HepG2 (cell line): Measurements from ENCODE around the gene KAT6B. TPM values are rescaled to one million over a fixed set of nuclear protein-coding genes. Genes with fewer than 3 reads are reported as not detected.

Experiments
- ATAC-seq: fragments of 200-7000 bp; cut with Tn5 transposase; 3 replicates; pipeline ENCODE4 v1.9.1; 2020; ENCODE audit warnings: mild to moderate bottlenecking, moderate library complexity
- BruUV-seq: library from RNA; stranded (reverse); fragments of 400-500 nt; replicated peaks from 2 replicates; lab custom pipeline; 2021; lab: Mats Ljungman, UMichigan
- CTCF ChIA-PET: fragments of 300-600 bp; formaldehyde crosslinking; extraction: SDS; loops from one replicate; lab custom pipeline; 2021; ENCODE audit warnings: low total read pairs, inconsistent platforms, low intra/inter-chr PET ratio; lab: Yijun Ruan, JAX
- POLR2A ChIA-PET: fragments of 350-600 bp; sonication (Branson Sonifier 250); formaldehyde crosslinking; loops from one replicate; lab custom pipeline; 2020; ENCODE audit warnings: antibody characterized with exemption, inconsistent platforms; lab: Yijun Ruan, JAX
- DNase-seq: peaks from one replicate; pipeline ENCODE4 v3.0.0-alpha.2; 2015; ENCODE audit warnings: low spot score
- FAIRE-seq: peaks from 3 replicates; lab custom pipeline; 2011; peaks lifted over from hg19 to GRCh38; lab: Jason Lieb, UNC
- H2AFZ ChIP-seq: one replicate; pipeline ENCODE4 v1.6.1; 2011; ENCODE audit warnings: low read length, inconsistent platforms
- H3K27ac ChIP-seq: fragments of 300-600 bp; 3 replicates; pipeline ENCODE4 v1.8.0; 2011; ENCODE audit warnings: mixed run types, mild to moderate bottlenecking, mixed read lengths, low read length, inconsistent platforms; ENCODE audit not compliant: insufficient read depth; ENCODE audit errors: extremely low read length
- H3K27me3 ChIP-seq, 2 experiments: fragments of 200-600 bp in 1 of 2; 2 replicates in 1 of 2; 3 replicates in 1 of 2; pipeline versions ENCODE4 v1.6.0 to v1.8.0; 2011; ENCODE audit warnings: low read length in 2 of 2, mild to moderate bottlenecking in 2 of 2, moderate library complexity in 2 of 2, inconsistent platforms in 1 of 2; ENCODE audit not compliant: insufficient read depth in 2 of 2, control insufficient read depth in 1 of 2
- H3K36me3 ChIP-seq, 2 experiments: fragments of 200-600 bp in 1 of 2; replicated peaks in 1 of 2; 2 replicates in 1 of 2; 3 replicates in 1 of 2; pipeline versions ENCODE4 v1.5.1 to v1.8.0; 2011; ENCODE audit warnings: low read length in 2 of 2, inconsistent platforms in 1 of 2; ENCODE audit not compliant: insufficient read depth in 2 of 2, control insufficient read depth in 1 of 2
- H3K4me1 ChIP-seq: 2 replicates; pipeline ENCODE4 v1.5.1; 2012; ENCODE audit warnings: low read length, inconsistent platforms; ENCODE audit not compliant: insufficient read depth
- H3K4me2 ChIP-seq: 2 replicates; pipeline ENCODE4 v1.6.0; 2011; ENCODE audit warnings: low read depth, low read length, inconsistent platforms
- H3K4me3 ChIP-seq, 3 experiments: fragments of 200-600 bp in 1 of 3; sonication (generic), shearing (Covaris generic) in 1 of 3; replicated peaks in 1 of 3; 2 replicates each; pipeline ENCODE4 v1.5.1; 2011 to 2016; ENCODE audit warnings: low read length in 3 of 3, inconsistent platforms in 2 of 3, low read depth in 2 of 3, mild to moderate bottlenecking in 2 of 3, control low read depth in 1 of 3, mixed read lengths in 1 of 3; ENCODE audit not compliant: insufficient read depth in 1 of 3
- H3K79me2 ChIP-seq: one replicate; pipeline ENCODE4 v1.6.1; 2011; ENCODE audit warnings: low read length, inconsistent platforms; ENCODE audit not compliant: insufficient read depth
- H3K9ac ChIP-seq: 2 replicates; pipeline ENCODE4 v1.6.0; 2011; ENCODE audit warnings: mild to moderate bottlenecking, low read depth, low read length, inconsistent platforms; ENCODE audit not compliant: insufficient read depth
- H3K9me3 ChIP-seq: 2 replicates; pipeline ENCODE4 v1.5.1; 2012; ENCODE audit warnings: mild to moderate bottlenecking, low read length
- H4K20me1 ChIP-seq: 2 replicates; pipeline ENCODE4 v1.6.0; 2011; ENCODE audit warnings: inconsistent platforms, mild to moderate bottlenecking, low read length, moderate library complexity; ENCODE audit not compliant: insufficient read depth
- ATF7 ChIP-seq, 2 experiments: fragments of 450-650 bp in 1 of 2; sonication (generic) in 1 of 2; formaldehyde crosslinking in 1 of 2; IDR thresholded peaks; 2 replicates each; pipeline versions ENCODE4 v1.4.0 to v1.6.1; 2016 to 2020; ENCODE audit warnings: antibody characterized with exemption in 1 of 2, mild to moderate bottlenecking in 1 of 2, missing genetic modification reagents in 1 of 2
- DNMT3B ChIP-seq: conservative IDR thresholded peaks from 2 replicates; pipeline ENCODE4 v1.6.1; 2016; ENCODE audit warnings: missing biosample characterization, control low read depth
- KMT2A ChIP-seq: sonication (generic); formaldehyde crosslinking; IDR thresholded peaks from 2 replicates; pipeline ENCODE4 v1.4.0; 2020; ENCODE audit warnings: missing genetic modification reagents
- SAP130 ChIP-seq: IDR thresholded peaks from 2 replicates; pipeline ENCODE4 v1.6.1; 2016; ENCODE audit warnings: low read depth
- SP1 ChIP-seq, 2 experiments: fragments of 450-650 bp in 1 of 2; sonication (generic) in 1 of 2; formaldehyde crosslinking in 1 of 2; IDR thresholded peaks; 2 replicates each; pipeline versions ENCODE4 v1.4.0 to v1.6.1; 2016 to 2020; ENCODE audit warnings: missing genetic modification reagents in 1 of 2
- SPEN ChIP-seq: sonication (generic); formaldehyde crosslinking; IDR thresholded peaks from 2 replicates; pipeline ENCODE4 v1.5.1; 2020; ENCODE audit warnings: low read depth, mild to moderate bottlenecking, missing genetic modification reagents
- TOE1 ChIP-seq: sonication (generic); formaldehyde crosslinking; IDR thresholded peaks from 2 replicates; pipeline ENCODE4 v1.4.0; 2020; ENCODE audit warnings: mild to moderate bottlenecking, missing genetic modification reagents
- XBP1 ChIP-seq: sonication (generic); formaldehyde crosslinking; IDR thresholded peaks from 2 replicates; pipeline ENCODE4 v1.5.0; 2020; ENCODE audit warnings: missing genetic modification reagents
- ZNF136 ChIP-seq: sonication (generic); formaldehyde crosslinking; IDR thresholded peaks from 2 replicates; pipeline ENCODE4 v1.8.1; 2022; ENCODE audit warnings: low read depth, mild to moderate bottlenecking, moderate library complexity, missing genetic modification reagents
- ZNF296 ChIP-seq: sonication (generic); formaldehyde crosslinking; conservative IDR thresholded peaks from 2 replicates; pipeline ENCODE4 v1.5.0; 2020; ENCODE audit warnings: mild to moderate bottlenecking, missing genetic modification reagents
- ZNF350 ChIP-seq: sonication (generic); formaldehyde crosslinking; IDR thresholded peaks from 2 replicates; pipeline ENCODE4 v1.4.0; 2020; ENCODE audit warnings: mild to moderate bottlenecking, low read depth, missing genetic modification reagents, borderline replicate concordance
- ZNF605 ChIP-seq: sonication (generic); formaldehyde crosslinking; IDR thresholded peaks from 2 replicates; pipeline ENCODE4 v1.8.0; 2022; ENCODE audit warnings: mild to moderate bottlenecking, missing genetic modification reagents
- WGBS: methylation state at CpG from one replicate; pipeline ENCODE4 v1.1.6; 2017; ENCODE audit warnings: low lambda C conversion rate; 5-methylcytosine and 5-hydroxymethylcytosine counted together
- in situ Hi-C: cut with HindIII; loops from 2 replicates; pipeline ENCODE4 v1.10.0; 2017; ENCODE audit warnings: low pct_unique_long_range_greater_than_20kb; ENCODE audit not compliant: extremely low pct_ligation_motif_present
- intact Hi-C: fragments of 100-400 bp; cut with micrococcal nuclease; formaldehyde crosslinking; loops from one replicate; pipeline ENCODE4 v1.10.0; 2022; ENCODE audit not compliant: unreplicated experiment
- polyA plus RNA-seq, 8 experiments: library from polyadenylated mRNA; depleted of rRNA in 3 of 8; stranded (reverse) in 7 of 8; unstranded in 1 of 8; fragments of >200 nt; fragmentation: Illumina TruSeq in 4 of 8; extraction: Trizol in 4 of 8; gene quantifications; 2 replicates each; pipeline versions ENCODE4 v1.2.1 to v1.2.3, GENCODE V29; 2011 to 2016; ENCODE audit warnings: low read depth in 4 of 8, missing spikeins in 1 of 8, mixed read lengths in 1 of 8; ENCODE audit not compliant: insufficient read depth in 1 of 8
- total RNA-seq, 5 experiments: library from RNA; depleted of rRNA; stranded (reverse); fragments of >200 nt; fragmentation: Illumina TruSeq; extraction: Trizol; gene quantifications; 2 replicates each; pipeline ENCODE4 v1.2.3, GENCODE V29; 2016; ENCODE audit warnings: low read depth in 1 of 5
- TF ChIP-seq, protein P1 (sequence below): sonication (generic); formaldehyde crosslinking; conservative IDR thresholded peaks from 2 replicates; pipeline ENCODE4 v1.8.0; 2022; ENCODE audit warnings: low read depth, missing genetic modification reagents
- TF ChIP-seq, protein P2 (sequence below): sonication (generic); formaldehyde crosslinking; IDR thresholded peaks from 2 replicates; pipeline ENCODE4 v1.5.0; 2020; ENCODE audit warnings: missing genetic modification reagents
- TF ChIP-seq, protein P3 (sequence below): sonication (generic); formaldehyde crosslinking; IDR thresholded peaks from one replicate; pipeline ENCODE4 v1.5.1; 2020; ENCODE audit warnings: mild to moderate bottlenecking, missing genetic modification reagents; ENCODE audit errors: not compliant biosample characterization

The KAT6B gene
- total and polyA plus RNA-seq, 2 of the 13 experiments (the other 11 are each of a cell fraction or from before 2014, with no cell fraction given) = 3.0 to 9.5 TPM

GRCh38 chr10:75018251-75018650 lies 191.9 kb downstream of the KAT6B start:
- DNase-seq = no peak
- ATAC-seq = no peak
- WGBS = 100% methylated on average over 5 of the region's 6 CpGs
- POLR2A ChIA-PET = no interaction called here
- intact Hi-C loops = no loop called here
- in situ Hi-C loops = no loop called here
- no peak overlapping the region for H2AFZ ChIP-seq
- no peaks in the 10 kb centered on the region for H4K20me1 ChIP-seq
- no peak for FAIRE-seq
- no peak overlapping the region for H3K27ac ChIP-seq
- H3K36me3 ChIP-seq = peaks cover 7 to 27% of the 10 kb centered on the region in 2 experiments
- H3K4me3 ChIP-seq = no peak overlapping the region
- H3K4me2 ChIP-seq = no peak overlapping the region
- TF ChIP-seq, protein P1, sequence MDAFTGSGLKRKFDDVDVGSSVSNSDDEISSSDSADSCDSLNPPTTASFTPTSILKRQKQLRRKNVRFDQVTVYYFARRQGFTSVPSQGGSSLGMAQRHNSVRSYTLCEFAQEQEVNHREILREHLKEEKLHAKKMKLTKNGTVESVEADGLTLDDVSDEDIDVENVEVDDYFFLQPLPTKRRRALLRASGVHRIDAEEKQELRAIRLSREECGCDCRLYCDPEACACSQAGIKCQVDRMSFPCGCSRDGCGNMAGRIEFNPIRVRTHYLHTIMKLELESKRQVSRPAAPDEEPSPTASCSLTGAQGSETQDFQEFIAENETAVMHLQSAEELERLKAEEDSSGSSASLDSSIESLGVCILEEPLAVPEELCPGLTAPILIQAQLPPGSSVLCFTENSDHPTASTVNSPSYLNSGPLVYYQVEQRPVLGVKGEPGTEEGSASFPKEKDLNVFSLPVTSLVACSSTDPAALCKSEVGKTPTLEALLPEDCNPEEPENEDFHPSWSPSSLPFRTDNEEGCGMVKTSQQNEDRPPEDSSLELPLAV (CRISPR knock-in tag) = no peak
- no peak for TF ChIP-seq ATF7 (IDR thresholded peaks at IDR 0.05)
- no peak for TF ChIP-seq ATF7 (CRISPR knock-in tag; IDR thresholded peaks at IDR 0.05)
- TF ChIP-seq XBP1 (CRISPR knock-in tag) = no peak
- TF ChIP-seq ZNF350 (CRISPR knock-in tag) = no peak
- TF ChIP-seq ZNF136 = no peak
- no peak for TF ChIP-seq SPEN
- no peak for TF ChIP-seq SAP130 (CRISPR knock-in tag)
- TF ChIP-seq, protein P2, sequence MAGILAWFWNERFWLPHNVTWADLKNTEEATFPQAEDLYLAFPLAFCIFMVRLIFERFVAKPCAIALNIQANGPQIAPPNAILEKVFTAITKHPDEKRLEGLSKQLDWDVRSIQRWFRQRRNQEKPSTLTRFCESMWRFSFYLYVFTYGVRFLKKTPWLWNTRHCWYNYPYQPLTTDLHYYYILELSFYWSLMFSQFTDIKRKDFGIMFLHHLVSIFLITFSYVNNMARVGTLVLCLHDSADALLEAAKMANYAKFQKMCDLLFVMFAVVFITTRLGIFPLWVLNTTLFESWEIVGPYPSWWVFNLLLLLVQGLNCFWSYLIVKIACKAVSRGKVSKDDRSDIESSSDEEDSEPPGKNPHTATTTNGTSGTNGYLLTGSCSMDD (CRISPR knock-in tag) = no peak
- no peak for TF ChIP-seq DNMT3B
- TF ChIP-seq KMT2A (CRISPR knock-in tag) = no peak
- TF ChIP-seq, protein P3, sequence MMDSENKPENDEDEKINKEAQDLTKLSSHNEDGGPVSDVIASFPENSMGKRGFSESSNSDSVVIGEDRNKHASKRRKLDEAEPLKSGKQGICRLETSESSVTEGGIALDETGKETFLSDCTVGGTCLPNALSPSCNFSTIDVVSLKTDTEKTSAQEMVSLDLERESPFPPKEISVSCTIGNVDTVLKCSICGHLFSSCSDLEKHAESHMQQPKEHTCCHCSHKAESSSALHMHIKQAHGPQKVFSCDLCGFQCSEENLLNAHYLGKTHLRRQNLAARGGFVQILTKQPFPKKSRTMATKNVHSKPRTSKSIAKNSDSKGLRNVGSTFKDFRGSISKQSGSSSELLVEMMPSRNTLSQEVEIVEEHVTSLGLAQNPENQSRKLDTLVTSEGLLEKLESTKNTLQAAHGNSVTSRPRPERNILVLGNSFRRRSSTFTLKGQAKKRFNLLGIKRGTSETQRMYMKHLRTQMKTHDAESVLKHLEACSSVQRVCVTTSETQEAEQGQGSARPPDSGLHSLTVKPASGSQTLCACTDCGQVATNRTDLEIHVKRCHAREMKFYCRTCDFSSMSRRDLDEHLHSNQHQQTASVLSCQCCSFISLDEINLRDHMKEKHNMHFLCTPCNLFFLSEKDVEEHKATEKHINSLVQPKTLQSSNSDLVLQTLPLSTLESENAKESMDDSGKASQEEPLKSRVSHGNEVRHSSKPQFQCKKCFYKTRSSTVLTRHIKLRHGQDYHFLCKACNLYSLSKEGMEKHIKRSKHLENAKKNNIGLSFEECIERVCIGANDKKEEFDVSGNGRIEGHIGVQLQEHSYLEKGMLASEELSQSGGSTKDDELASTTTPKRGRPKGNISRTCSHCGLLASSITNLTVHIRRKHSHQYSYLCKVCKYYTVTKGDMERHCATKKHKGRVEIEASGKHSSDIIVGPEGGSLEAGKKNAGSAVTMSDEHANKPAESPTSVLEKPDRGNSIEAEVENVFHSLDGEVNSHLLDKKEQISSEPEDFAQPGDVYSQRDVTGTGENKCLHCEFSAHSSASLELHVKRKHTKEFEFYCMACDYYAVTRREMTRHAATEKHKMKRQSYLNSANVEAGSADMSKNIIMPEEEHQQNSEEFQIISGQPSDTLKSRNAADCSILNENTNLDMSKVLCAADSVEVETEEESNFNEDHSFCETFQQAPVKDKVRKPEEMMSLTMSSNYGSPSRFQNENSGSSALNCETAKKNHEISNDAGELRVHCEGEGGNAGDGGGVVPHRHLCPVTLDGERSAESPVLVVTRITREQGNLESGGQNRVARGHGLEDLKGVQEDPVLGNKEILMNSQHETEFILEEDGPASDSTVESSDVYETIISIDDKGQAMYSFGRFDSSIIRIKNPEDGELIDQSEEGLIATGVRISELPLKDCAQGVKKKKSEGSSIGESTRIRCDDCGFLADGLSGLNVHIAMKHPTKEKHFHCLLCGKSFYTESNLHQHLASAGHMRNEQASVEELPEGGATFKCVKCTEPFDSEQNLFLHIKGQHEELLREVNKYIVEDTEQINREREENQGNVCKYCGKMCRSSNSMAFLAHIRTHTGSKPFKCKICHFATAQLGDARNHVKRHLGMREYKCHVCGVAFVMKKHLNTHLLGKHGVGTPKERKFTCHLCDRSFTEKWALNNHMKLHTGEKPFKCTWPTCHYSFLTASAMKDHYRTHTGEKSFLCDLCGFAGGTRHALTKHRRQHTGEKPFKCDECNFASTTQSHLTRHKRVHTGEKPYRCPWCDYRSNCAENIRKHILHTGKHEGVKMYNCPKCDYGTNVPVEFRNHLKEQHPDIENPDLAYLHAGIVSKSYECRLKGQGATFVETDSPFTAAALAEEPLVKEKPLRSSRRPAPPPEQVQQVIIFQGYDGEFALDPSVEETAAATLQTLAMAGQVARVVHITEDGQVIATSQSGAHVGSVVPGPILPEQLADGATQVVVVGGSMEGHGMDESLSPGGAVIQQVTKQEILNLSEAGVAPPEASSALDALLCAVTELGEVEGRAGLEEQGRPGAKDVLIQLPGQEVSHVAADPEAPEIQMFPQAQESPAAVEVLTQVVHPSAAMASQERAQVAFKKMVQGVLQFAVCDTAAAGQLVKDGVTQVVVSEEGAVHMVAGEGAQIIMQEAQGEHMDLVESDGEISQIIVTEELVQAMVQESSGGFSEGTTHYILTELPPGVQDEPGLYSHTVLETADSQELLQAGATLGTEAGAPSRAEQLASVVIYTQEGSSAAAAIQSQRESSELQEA (CRISPR knock-in tag) = no peak
- no peak for TF ChIP-seq TOE1 (CRISPR knock-in tag)
- TF ChIP-seq ZNF605 (CRISPR knock-in tag) = no peak
- TF ChIP-seq SP1 (IDR thresholded peaks at IDR 0.05) = no peak
- no peak for TF ChIP-seq SP1 (CRISPR knock-in tag; IDR thresholded peaks at IDR 0.05)
- no peak for TF ChIP-seq ZNF296 (CRISPR knock-in tag)
- no peaks in the 10 kb centered on the region for H3K27me3 ChIP-seq
- no TSS peak for BruUV-seq
- H3K79me2 ChIP-seq = no peaks in the 10 kb centered on the region
- CTCF ChIA-PET = no interaction called here
- no peak overlapping the region for H3K9ac ChIP-seq
- no peaks in the 10 kb centered on the region for H3K9me3 ChIP-seq
- peaks cover 21% of the 10 kb centered on the region for H3K4me1 ChIP-seq
